GM23248 (cell line): Measurements from ENCODE around the gene LYAR.

Experiments used
- EZH2 ChIP-seq: fragments of 200-600 bp; sonication (generic); IDR thresholded peaks from 2 replicates; pipeline ENCODE4 v1.6.1; 2018; ENCODE audit warnings: antibody characterized with exemption, mild to moderate bottlenecking; ENCODE audit not compliant: insufficient read depth, poor library complexity, severe bottlenecking
- EZH2phosphoT487 ChIP-seq: fragments of 200-600 bp; sonication (generic); IDR thresholded peaks from 2 replicates; pipeline ENCODE4 v1.6.1; 2018; ENCODE audit warnings: antibody characterized with exemption, moderate library complexity, mild to moderate bottlenecking, low read depth; ENCODE audit not compliant: insufficient read depth

- TF ChIP-seq EZH2, result no peak
- no peak for TF ChIP-seq EZH2phosphoT487
Measured at GRCh38 chr4:4329496-4329895, 39.5 kb upstream of the LYAR start.
